A673 (cell line): ENCODE results near the gene RUNX2.

ENCODE experiments used
- EZH2 ChIP-seq: fragments of 200-600 bp; sonication (generic); IDR thresholded peaks from 2 replicates; pipeline ENCODE4 v1.6.1; 2017; ENCODE audit warnings: borderline replicate concordance, low read depth, mild to moderate bottlenecking, mixed read lengths, antibody characterized with exemption, low read length; ENCODE audit not compliant: poor library complexity, severe bottlenecking
- TF ChIP-seq, protein P1 (sequence below): fragments of 300-800, 200-600 bp; sonication (generic); conservative IDR thresholded peaks from 2 replicates; pipeline ENCODE4 v1.5.1; 2017; ENCODE audit warnings: low read depth, mild to moderate bottlenecking, antibody characterized with exemption, low read length, moderate library complexity, mixed read lengths

GRCh38 chr6:45421709-45422502 lies 93.8 kb downstream of the RUNX2 start:
- TF ChIP-seq, protein P1, sequence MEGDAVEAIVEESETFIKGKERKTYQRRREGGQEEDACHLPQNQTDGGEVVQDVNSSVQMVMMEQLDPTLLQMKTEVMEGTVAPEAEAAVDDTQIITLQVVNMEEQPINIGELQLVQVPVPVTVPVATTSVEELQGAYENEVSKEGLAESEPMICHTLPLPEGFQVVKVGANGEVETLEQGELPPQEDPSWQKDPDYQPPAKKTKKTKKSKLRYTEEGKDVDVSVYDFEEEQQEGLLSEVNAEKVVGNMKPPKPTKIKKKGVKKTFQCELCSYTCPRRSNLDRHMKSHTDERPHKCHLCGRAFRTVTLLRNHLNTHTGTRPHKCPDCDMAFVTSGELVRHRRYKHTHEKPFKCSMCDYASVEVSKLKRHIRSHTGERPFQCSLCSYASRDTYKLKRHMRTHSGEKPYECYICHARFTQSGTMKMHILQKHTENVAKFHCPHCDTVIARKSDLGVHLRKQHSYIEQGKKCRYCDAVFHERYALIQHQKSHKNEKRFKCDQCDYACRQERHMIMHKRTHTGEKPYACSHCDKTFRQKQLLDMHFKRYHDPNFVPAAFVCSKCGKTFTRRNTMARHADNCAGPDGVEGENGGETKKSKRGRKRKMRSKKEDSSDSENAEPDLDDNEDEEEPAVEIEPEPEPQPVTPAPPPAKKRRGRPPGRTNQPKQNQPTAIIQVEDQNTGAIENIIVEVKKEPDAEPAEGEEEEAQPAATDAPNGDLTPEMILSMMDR: peak; percentile 55
- TF ChIP-seq EZH2: no peak
